GM19043 (cell line): Measurements from ENCODE around the gene RASA3.
"Not testable (repeated sequence)": the region's sequence is repeated elsewhere in the genome, so short reads cannot be mapped to it uniquely, and the experiment has no call there.

ENCODE experiments used
- ATAC-seq: cut with Tn5 transposase; IDR thresholded peaks from one replicate; pipeline ENCODE4 v1.9.1; 2021; ENCODE audit warnings: low read depth; ENCODE audit not compliant: unreplicated experiment

RASA3 gene

GRCh38 chr13:114102521-114103288 is 29.7 kb downstream of the RASA3 start:
- ATAC-seq, result no peak

GRCh38 chr13:114102131-114102520 is 30.3 kb downstream of the RASA3 start:
- no peak for ATAC-seq

GRCh38 chr13:114101358-114102130 is 30.9 kb downstream of the RASA3 start:
- ATAC-seq, result no peak

GRCh38 chr13:114100446-114101357 is 31.7 kb downstream of the RASA3 start:
- no peak for ATAC-seq

- ATAC-seq, result no peak
Observed at GRCh38 chr13:114099918-114100445, 32.4 kb downstream of the RASA3 start.

- no peak for ATAC-seq
Observed at GRCh38 chr13:114099191-114099590, 33.2 kb downstream of the RASA3 start.

- ATAC-seq, result not testable (repeated sequence)
Observed at GRCh38 chr13:114098689-114099056, 33.8 kb downstream of the RASA3 start.

- no peak for ATAC-seq
Observed at GRCh38 chr13:114097893-114098688, 34.3 kb downstream of the RASA3 start.

- no peak for ATAC-seq
Observed at GRCh38 chr13:114097212-114097892, 35.1 kb downstream of the RASA3 start.

GRCh38 chr13:114096811-114097211 is 35.6 kb downstream of the RASA3 start:
- ATAC-seq, result no peak

- no peak for ATAC-seq
Observed at GRCh38 chr13:114096031-114096485, 36.4 kb downstream of the RASA3 start.

GRCh38 chr13:114095486-114095885 is 36.9 kb downstream of the RASA3 start:
- ATAC-seq, result no peak

- no peak for ATAC-seq
Observed at GRCh38 chr13:114093118-114093517, 39.3 kb downstream of the RASA3 start.

- no peak for ATAC-seq
Observed at GRCh38 chr13:114092468-114092867, 40.0 kb downstream of the RASA3 start.

GRCh38 chr13:114090476-114090875 is 41.9 kb downstream of the RASA3 start:
- no peak for ATAC-seq

GRCh38 chr13:114089751-114090400 is 42.5 kb downstream of the RASA3 start:
- ATAC-seq, result no peak

- no peak for ATAC-seq
Observed at GRCh38 chr13:114089341-114089740, 43.1 kb downstream of the RASA3 start.

GRCh38 chr13:114088863-114089262 is 43.6 kb downstream of the RASA3 start:
- ATAC-seq, result no peak

- ATAC-seq, result no peak
Observed at GRCh38 chr13:114088234-114088633, 44.2 kb downstream of the RASA3 start.
